ENCODE measurements around the gene LSP1. TPM values are rescaled to one million over a fixed set of nuclear protein-coding genes. Genes with fewer than 3 reads are reported as not detected.

Gene LSP1
- total and polyA plus RNA-seq, 2 of the 8 experiments (the other 6 are each of a cell fraction or from before 2014, with no cell fraction given) = 0.03 TPM; not detected in 1

- TF ChIP-seq SIN3A (conservative IDR thresholded peaks at IDR 0.05 in 1 of 2, IDR thresholded peaks at IDR 0.05 in 1 of 2; ENCODE audit: low read depth in 1 of 2, low read length in 2 of 2) (no peak), SAP30 (IDR thresholded peaks at IDR 0.05; ENCODE audit: insufficient read depth, insufficient replicate concordance, low read length) (no peak), CBX8 (IDR thresholded peaks at IDR 0.05; ENCODE audit: borderline replicate concordance, low read depth, low read length) (no peak), PHF8 (conservative IDR thresholded peaks at IDR 0.05; ENCODE audit: low read depth, low read length) (no peak), CEBPB (IDR thresholded peaks at IDR 0.05; ENCODE audit: low read depth, low read length) (no peak), SP1 (IDR thresholded peaks at IDR 0.05; ENCODE audit: low read depth, low read length) (no peak), EP300 (IDR thresholded peaks at IDR 0.05; ENCODE audit: borderline replicate concordance in 1 of 2, low read depth in 2 of 2, low read length in 2 of 2) (no peak)
Measured at GRCh38 chr11:1936781-1937615, 84.1 kb downstream of the LSP1 start (continued).

All from H1 (cell line).